GM19025 (cell line): ENCODE measurements around the gene RAPSN.

ENCODE experiments used
- ATAC-seq: cut with Tn5 transposase; IDR thresholded peaks from one replicate; pipeline ENCODE4 v1.9.1; 2021; ENCODE audit warnings: mild to moderate bottlenecking, low read depth, moderate library complexity; ENCODE audit not compliant: unreplicated experiment

RAPSN gene

GRCh38 chr11:47393163-47394049 lies 55.5 kb downstream of the RAPSN start:
- no peak for ATAC-seq

- ATAC-seq = no peak
Measured at GRCh38 chr11:47392546-47393162, 56.3 kb downstream of the RAPSN start.

GRCh38 chr11:47391711-47392432 lies 57.1 kb downstream of the RAPSN start:
- no peak for ATAC-seq

GRCh38 chr11:47391077-47391583 lies 57.8 kb downstream of the RAPSN start:
- ATAC-seq = no peak

GRCh38 chr11:47390422-47390760 lies 58.5 kb downstream of the RAPSN start:
- no peak for ATAC-seq

GRCh38 chr11:47389577-47390421 lies 59.1 kb downstream of the RAPSN start:
- ATAC-seq = no peak

- ATAC-seq = no peak
Measured at GRCh38 chr11:47388697-47389576, 60.0 kb downstream of the RAPSN start.

GRCh38 chr11:47387944-47388696 lies 60.8 kb downstream of the RAPSN start:
- no peak for ATAC-seq
